ENCODE measurements around the gene AKAP6. TPM values are rescaled to one million over a fixed set of nuclear protein-coding genes. Genes with fewer than 3 reads are reported as not detected.

AKAP6 gene
- total RNA-seq, 2 donors from 2014 or later: 112 to 117 TPM

- no peaks in the 10 kb centered on the region for H3K27me3 ChIP-seq
- H3K4me3 ChIP-seq: no peak overlapping the region
- peaks cover 7% of the 10 kb centered on the region for H3K36me3 ChIP-seq
- DNase-seq (ENCODE audit: low spot score): no peak
- H3K27ac ChIP-seq: peak overlapping the region in 1 of 2 donors; percentile 21
- H3K4me1 ChIP-seq: peaks cover 0 to 14% of the 10 kb centered on the region in 2 donors
- H3K9me3 ChIP-seq: no peaks in the 10 kb centered on the region
- TF ChIP-seq CTCF (IDR thresholded peaks at IDR 0.05): no peak
Observed at GRCh38 chr14:32546246-32546645, 217.1 kb downstream of the AKAP6 start.

- H3K36me3 ChIP-seq: no peaks in the 10 kb centered on the region
- H3K27ac ChIP-seq: no peak overlapping the region
- H3K27me3 ChIP-seq: no peaks in the 10 kb centered on the region
- no peak overlapping the region for H3K4me3 ChIP-seq
- no peaks in the 10 kb centered on the region for H3K4me1 ChIP-seq
- no peak for DNase-seq (ENCODE audit: low spot score)
- TF ChIP-seq CTCF (IDR thresholded peaks at IDR 0.05): no peak
- no peaks in the 10 kb centered on the region for H3K9me3 ChIP-seq
Observed at GRCh38 chr14:32552766-32553165, 223.7 kb downstream of the AKAP6 start.

GRCh38 chr14:32559048-32559447, 229.9 kb downstream of the AKAP6 start:
- no peak overlapping the region for H3K4me3 ChIP-seq
- no peaks in the 10 kb centered on the region for H3K27me3 ChIP-seq
- peak overlapping the region in 1 of 2 donors; percentile 25 for H3K27ac ChIP-seq
- TF ChIP-seq CTCF (IDR thresholded peaks at IDR 0.05): no peak
- H3K9me3 ChIP-seq: no peaks in the 10 kb centered on the region
- no peaks in the 10 kb centered on the region for H3K36me3 ChIP-seq
- no peak for DNase-seq (ENCODE audit: low spot score)
- peaks cover 0 to 14% of the 10 kb centered on the region in 2 donors for H3K4me1 ChIP-seq

DNA sequence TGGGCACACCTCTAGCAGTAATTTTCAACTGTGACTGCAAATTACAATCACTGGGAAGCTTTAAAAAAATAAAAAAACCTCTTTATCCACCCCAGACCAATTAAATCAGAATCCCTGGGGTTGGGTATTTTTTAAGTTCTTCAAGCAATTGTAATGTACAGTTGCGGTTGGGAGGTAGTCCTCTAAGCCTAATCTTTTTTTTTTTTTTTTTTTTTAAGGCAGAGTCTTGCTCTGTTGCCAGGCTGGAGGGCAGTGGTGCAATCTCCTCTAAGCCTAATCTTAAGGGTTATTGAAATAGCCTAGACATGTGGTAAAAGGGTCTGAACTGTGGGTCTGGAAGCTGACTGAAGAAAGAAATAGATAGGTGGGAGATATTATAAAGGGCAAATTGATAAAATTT, 230.5 kb downstream of the AKAP6 start:
- DNase-seq (ENCODE audit: low spot score): no peak
- TF ChIP-seq CTCF (IDR thresholded peaks at IDR 0.05): no peak
- Histone ChIP-seq H3K4me1 (peaks cover 0 to 20% of the 10 kb centered on the region in 2 donors), H3K27ac (peak overlapping the region in 1 of 2 donors; percentile 25), H3K9me3 (no peaks in the 10 kb centered on the region), H3K27me3 (no peaks in the 10 kb centered on the region), H3K4me3 (no peak overlapping the region), H3K36me3 (no peaks in the 10 kb centered on the region)

- TF ChIP-seq CTCF (IDR thresholded peaks at IDR 0.05): peak; percentile 87 to 90
- DNase-seq (ENCODE audit: low spot score): peak; percentile 63
- peak overlapping the region in 1 of 2 donors; percentile 65 for H3K27ac ChIP-seq
Observed at GRCh38 chr14:32560209-32560857, 231.2 kb downstream of the AKAP6 start.

DNA sequence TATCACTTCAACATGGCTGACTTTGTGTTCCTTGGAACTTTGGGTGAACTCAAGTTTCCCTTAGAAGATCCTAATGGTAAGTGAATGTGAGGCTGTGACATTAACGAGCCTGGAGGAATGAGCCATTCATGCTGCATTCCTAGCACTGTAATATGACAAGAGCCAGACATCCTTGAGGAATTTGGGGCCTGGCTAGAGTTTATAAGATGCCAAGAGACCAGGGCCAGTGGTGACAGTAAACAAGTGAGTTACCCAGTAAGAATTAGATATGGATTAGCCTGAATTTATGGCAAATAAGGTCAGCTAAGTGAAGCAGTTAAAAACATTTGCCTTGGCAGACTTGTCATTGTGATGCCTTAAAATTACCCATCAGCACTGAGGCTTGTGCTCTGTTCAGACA, 232.4 kb downstream of the AKAP6 start:
- no peak for TF ChIP-seq CTCF (IDR thresholded peaks at IDR 0.05)
- Histone ChIP-seq H3K4me3 (no peak overlapping the region), H3K4me1 (peaks cover 0 to 34% of the 10 kb centered on the region in 2 donors), H3K27me3 (no peaks in the 10 kb centered on the region), H3K36me3 (no peaks in the 10 kb centered on the region), H3K27ac (peak overlapping the region in 1 of 2 donors; percentile 65), H3K9me3 (no peaks in the 10 kb centered on the region)
- no peak for DNase-seq (ENCODE audit: low spot score)

More at GRCh38 chr14:32560209-32560857, 231.2 kb downstream of the AKAP6 start:
- Histone ChIP-seq H3K4me1 (peaks cover 0 to 27% of the 10 kb centered on the region in 2 donors), H3K9me3 (no peaks in the 10 kb centered on the region), H3K4me3 (no peak overlapping the region), H3K36me3 (no peaks in the 10 kb centered on the region), H3K27me3 (no peaks in the 10 kb centered on the region)

Measured in right atrium auricular region (tissue), 2 donors.